B cell (primary cell): Measurements from ENCODE around the gene SRRM1. TPM values are rescaled to one million over a fixed set of nuclear protein-coding genes. Genes with fewer than 3 reads are reported as not detected.

Experiments used
- ATAC-seq: fragments of 200-7000 bp; cut with Tn5 transposase; one replicate; pipeline ENCODE4 v1.10.0; 2021; ENCODE audit warnings: low read depth, mild to moderate bottlenecking, moderate number of reproducible peaks, moderate library complexity
- CTCF ChIA-PET: fragments of 350-600 bp; sonication (Branson Sonifier 250); formaldehyde crosslinking; loops from one replicate; lab custom pipeline; 2021; ENCODE audit warnings: antibody characterized with exemption, inconsistent platforms; lab: Charles Lee
- POLR2A ChIA-PET: fragments of 350-600 bp; sonication (Branson Sonifier 250); formaldehyde crosslinking; loops from one replicate; lab custom pipeline; 2021; ENCODE audit warnings: antibody characterized with exemption; lab: Charles Lee
- DNase-seq: peaks from one replicate; pipeline ENCODE4 v3.0.0; 2013
- H2AFZ ChIP-seq: 2 replicates; pipeline ENCODE4 v1.6.1; 2012; ENCODE audit warnings: mild to moderate bottlenecking, low read depth, low read length; ENCODE audit not compliant: insufficient read depth, poor library complexity, severe bottlenecking
- H3K27ac ChIP-seq, 2 donors: 1 replicate in 1 of 2; 2 replicates in 1 of 2; pipeline ENCODE4 v1.5.1; 2012 to 2013; ENCODE audit warnings: low read length in 2 of 2, mild to moderate bottlenecking in 2 of 2, moderate library complexity in 1 of 2
- H3K27me3 ChIP-seq, 4 experiments: fragments of 200-600 bp in 1 of 4; sonication (generic) in 1 of 4; replicated peaks in 1 of 4; 1 replicate in 2 of 4; 2 replicates in 2 of 4; pipeline versions ENCODE4 v1.6.1 to v1.7.0; 2013 to 2016; ENCODE audit warnings: low read length in 3 of 4, mild to moderate bottlenecking in 2 of 4, mixed read lengths in 1 of 4, moderate library complexity in 1 of 4; ENCODE audit not compliant: insufficient read depth in 4 of 4, control insufficient read depth in 3 of 4; ENCODE audit errors: control extremely low read depth in 1 of 4
- H3K36me3 ChIP-seq, 2 experiments: replicated peaks in 1 of 2; 1 replicate in 1 of 2; 2 replicates in 1 of 2; pipeline versions ENCODE4 v1.6.1 to v1.7.1; 2013; ENCODE audit warnings: low read length in 1 of 2; ENCODE audit not compliant: insufficient read depth in 2 of 2, control insufficient read depth in 1 of 2; ENCODE audit errors: control extremely low read depth in 1 of 2, extremely low read depth in 1 of 2
- H3K4me1 ChIP-seq, 2 donors: fragments of 200-600 bp in 1 of 2; sonication (generic) in 1 of 2; 1 replicate in 1 of 2; 2 replicates in 1 of 2; pipeline versions ENCODE4 v1.5.1 to v1.6.1; 2013 to 2017; ENCODE audit warnings: low read length in 2 of 2; ENCODE audit not compliant: control insufficient read depth in 2 of 2, insufficient read depth in 2 of 2
- H3K4me2 ChIP-seq: replicated peaks from 2 replicates; pipeline ENCODE3; 2012; ENCODE audit warnings: mild to moderate bottlenecking, low read depth, low read length; ENCODE audit not compliant: poor library complexity, severe bottlenecking
- H3K4me3 ChIP-seq, 5 experiments: fragments of 200-600 bp in 1 of 5; sonication (generic) in 1 of 5; 1 replicate in 3 of 5; 2 replicates in 2 of 5; pipeline versions ENCODE4 v1.5.1 to v1.7.0; 2011 to 2016; ENCODE audit warnings: low read length in 4 of 5, mild to moderate bottlenecking in 4 of 5, low read depth in 2 of 5, control low read depth in 1 of 5, moderate library complexity in 1 of 5; ENCODE audit not compliant: insufficient read depth in 1 of 5; ENCODE audit errors: control extremely low read depth in 1 of 5, extremely low read depth in 1 of 5
- H3K79me2 ChIP-seq: fragments of 200-600 bp; sonication (generic); one replicate; pipeline ENCODE4 v1.6.0; 2016; ENCODE audit warnings: low read length; ENCODE audit not compliant: control insufficient read depth, insufficient read depth
- H3K9ac ChIP-seq: fragments of 200-600 bp; sonication (generic); 2 replicates; pipeline ENCODE4 v1.6.1; 2017; ENCODE audit warnings: mild to moderate bottlenecking, low read length, moderate library complexity
- H3K9me3 ChIP-seq, 3 donors: one replicate each; pipeline versions ENCODE4 v1.6.1 to v1.7.1; 2013; ENCODE audit warnings: low read length in 2 of 3; ENCODE audit not compliant: control insufficient read depth in 2 of 3, insufficient read depth in 1 of 3; ENCODE audit errors: control extremely low read depth in 1 of 3
- H4K20me1 ChIP-seq: 2 replicates; pipeline ENCODE4 v1.6.0; 2012; ENCODE audit warnings: mild to moderate bottlenecking, low read length; ENCODE audit not compliant: insufficient read depth, control insufficient read depth, poor library complexity, severe bottlenecking
- H3K27ac Mint-ChIP-seq: one replicate; pipeline ENCODE4 v1.8.0; 2021; ENCODE audit warnings: mixed read lengths
- H3K27me3 Mint-ChIP-seq: one replicate; pipeline ENCODE4 v1.8.0; 2021; ENCODE audit warnings: mixed read lengths
- H3K4me1 Mint-ChIP-seq: one replicate; pipeline ENCODE4 v1.8.0; 2021; ENCODE audit warnings: mixed read lengths
- H3K4me3 Mint-ChIP-seq: one replicate; pipeline ENCODE4 v1.8.0; 2021; ENCODE audit warnings: mixed read lengths
- H3K9me3 Mint-ChIP-seq: one replicate; pipeline ENCODE4 v1.8.0; 2022; ENCODE audit warnings: mixed read lengths; ENCODE audit not compliant: insufficient read depth
- CTCF ChIP-seq: fragments of 200-600 bp; IDR thresholded peaks from one replicate; pipeline ENCODE4 v1.8.0; 2022; ENCODE audit warnings: antibody characterized with exemption, mild to moderate bottlenecking
- EZH2 ChIP-seq: IDR thresholded peaks from 2 replicates; pipeline ENCODE4 v1.6.1; 2012; ENCODE audit warnings: borderline replicate concordance, low read depth, mild to moderate bottlenecking, moderate library complexity, low read length; ENCODE audit not compliant: insufficient read depth, poor library complexity, severe bottlenecking
- WGBS: methylation state at CpG from one replicate; pipeline ENCODE4 v1.1.5; 2013; ENCODE audit warnings: missing lambda C conversion rate; ENCODE audit not compliant: insufficient coverage; 5-methylcytosine and 5-hydroxymethylcytosine counted together
- intact Hi-C: fragments of 100-400 bp; cut with micrococcal nuclease; formaldehyde crosslinking; loops from one replicate; pipeline ENCODE4 v1.10.0; 2022
- polyA plus RNA-seq: library from polyadenylated mRNA; depleted of rRNA; stranded (reverse); fragments of >200 nt; gene quantifications from 2 replicates; pipeline ENCODE4 v1.2.3, GENCODE V29; 2012
- total RNA-seq, 2 donors: library from RNA; stranded (reverse); fragments of 120-200 nt in 1 of 2; gene quantifications; 1 replicate in 1 of 2; 2 replicates in 1 of 2; pipeline versions ENCODE4 v1.2.3 to v1.2.4, GENCODE V29; 2013 to 2022

The SRRM1 gene
- total and polyA plus RNA-seq, 2 donors (not counting 1 experiment from before 2014, with no cell fraction given), result 88.5 to 238 TPM

GRCh38 chr1:24713176-24713575 lies 70.1 kb downstream of the SRRM1 start:
- peaks cover 4% of the 10 kb centered on the region for H3K4me1 Mint-ChIP-seq
- Histone ChIP-seq H3K4me2 (no peak overlapping the region), H3K79me2 (no peaks in the 10 kb centered on the region), H3K27me3 (no peaks in the 10 kb centered on the region), H3K4me3 (no peak overlapping the region), H3K9me3 (no peaks in the 10 kb centered on the region), H3K27ac (no peak overlapping the region), H3K36me3 (no peaks in the 10 kb centered on the region), H4K20me1 (no peaks in the 10 kb centered on the region), H3K4me1 (no peaks in the 10 kb centered on the region), H3K9ac (no peak overlapping the region), H2AFZ (no peak overlapping the region)
- no peaks in the 10 kb centered on the region for H3K9me3 Mint-ChIP-seq
- CTCF ChIA-PET, result interaction anchor here (0.8 kb wide), 1 partner anchor 27 kb away, joined by 4 read pairs; no protein-coding TSS in a partner anchor
- no peak for DNase-seq
- no peak for ATAC-seq
- 92% methylated on average over 4 of the region's 4 CpGs for WGBS
- no peak overlapping the region for H3K4me3 Mint-ChIP-seq
- no peaks in the 10 kb centered on the region for H3K27me3 Mint-ChIP-seq
- intact Hi-C loops, result no loop called here
- POLR2A ChIA-PET, result interaction anchor here (0.7 kb wide), 1 partner anchor 32 kb away, joined by 4 read pairs; the partner anchor contains the start of gene CLIC4
- no peak for TF ChIP-seq CTCF
- TF ChIP-seq EZH2, result no peak
- no peak overlapping the region for H3K27ac Mint-ChIP-seq

DNA sequence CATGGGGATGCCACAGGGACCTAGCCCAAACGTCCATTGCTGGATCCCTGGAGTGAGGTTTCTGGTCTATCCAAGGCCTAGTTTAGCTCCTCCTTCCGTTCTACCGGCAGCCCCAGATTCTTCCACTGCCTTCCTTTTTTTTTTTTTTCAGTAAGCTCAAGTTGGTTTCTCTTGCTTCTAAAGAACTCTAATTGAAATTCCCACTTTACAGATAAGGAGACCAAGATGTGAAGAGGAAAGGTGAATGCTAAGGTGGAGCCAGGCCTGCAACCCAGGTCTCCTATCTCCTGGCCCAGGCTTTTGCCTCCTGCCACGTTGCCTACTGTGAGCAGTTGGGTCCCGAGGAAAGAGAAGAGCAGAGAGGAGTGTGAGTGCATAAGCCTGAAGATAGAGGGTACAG lies 70.6 kb downstream of the SRRM1 start:
- ChIA-PET POLR2A (interaction anchor here (0.7 kb wide), 1 partner anchor 31 kb away, joined by 4 read pairs; the partner anchor contains the start of gene CLIC4), CTCF (no interaction called here)
- H3K27ac ChIP-seq, result no peak overlapping the region
- Mint-ChIP-seq H3K4me1 (peaks cover 4% of the 10 kb centered on the region), H3K4me3 (no peak overlapping the region), H3K27me3 (no peaks in the 10 kb centered on the region), H3K9me3 (no peaks in the 10 kb centered on the region), H3K27ac (no peak overlapping the region)
- DNase-seq (no peak), ATAC-seq (no peak)
- no peaks in the 10 kb centered on the region for H3K79me2 ChIP-seq
- no peaks in the 10 kb centered on the region for H3K9me3 ChIP-seq
- no peaks in the 10 kb centered on the region for H4K20me1 ChIP-seq
- 88% methylated on average over 1 of the region's 5 CpGs for WGBS
- H3K27me3 ChIP-seq, result no peaks in the 10 kb centered on the region
- intact Hi-C loops, result no loop called here
- H3K4me3 ChIP-seq, result no peak overlapping the region
- TF ChIP-seq EZH2 (no peak), CTCF (no peak)
- H3K4me1 ChIP-seq, result no peaks in the 10 kb centered on the region
- no peak overlapping the region for H2AFZ ChIP-seq
- H3K9ac ChIP-seq, result no peak overlapping the region
- no peak overlapping the region for H3K4me2 ChIP-seq
- no peaks in the 10 kb centered on the region for H3K36me3 ChIP-seq
